Kidney epithelial cell (primary cell): ENCODE results near the gene EED. TPM values are rescaled to one million over a fixed set of nuclear protein-coding genes. Genes with fewer than 3 reads are reported as not detected.

Experiments used
- DNase-seq: peaks from one replicate; pipeline ENCODE4 v3.0.0-alpha.2; 2010; ENCODE audit warnings: low read depth
- H3K27me3 ChIP-seq: 2 replicates; pipeline ENCODE4 v1.6.0; 2011; ENCODE audit warnings: low read length; ENCODE audit not compliant: control insufficient read depth, insufficient read depth
- H3K36me3 ChIP-seq: 2 replicates; pipeline ENCODE4 v1.5.1; 2011; ENCODE audit warnings: low read length; ENCODE audit not compliant: control insufficient read depth, insufficient read depth
- H3K4me3 ChIP-seq: 2 replicates; pipeline ENCODE4 v1.5.1; 2011; ENCODE audit warnings: low read depth, mild to moderate bottlenecking, control low read depth, low read length
- CTCF ChIP-seq: IDR thresholded peaks from 2 replicates; pipeline ENCODE4 v1.5.1; 2011; ENCODE audit warnings: mild to moderate bottlenecking, moderate library complexity, low read length, control low read depth, inconsistent platforms; ENCODE audit not compliant: insufficient read depth, poor library complexity, severe bottlenecking
- total RNA-seq: library from RNA; depleted of rRNA; stranded (reverse); fragments of >200 nt; gene quantifications from 2 replicates; pipeline ENCODE4 v1.2.3, GENCODE V29; 2015

EED gene
- total RNA-seq, 1 donor from 2014 or later = 9.2 TPM

- no peak for TF ChIP-seq CTCF
- H3K27me3 ChIP-seq = no peaks in the 10 kb centered on the region
- DNase-seq = no peak
- no peaks in the 10 kb centered on the region for H3K36me3 ChIP-seq
- H3K4me3 ChIP-seq = no peak overlapping the region
Measured at GRCh38 chr11:86198139-86198538, 46.4 kb upstream of the EED start.

DNA sequence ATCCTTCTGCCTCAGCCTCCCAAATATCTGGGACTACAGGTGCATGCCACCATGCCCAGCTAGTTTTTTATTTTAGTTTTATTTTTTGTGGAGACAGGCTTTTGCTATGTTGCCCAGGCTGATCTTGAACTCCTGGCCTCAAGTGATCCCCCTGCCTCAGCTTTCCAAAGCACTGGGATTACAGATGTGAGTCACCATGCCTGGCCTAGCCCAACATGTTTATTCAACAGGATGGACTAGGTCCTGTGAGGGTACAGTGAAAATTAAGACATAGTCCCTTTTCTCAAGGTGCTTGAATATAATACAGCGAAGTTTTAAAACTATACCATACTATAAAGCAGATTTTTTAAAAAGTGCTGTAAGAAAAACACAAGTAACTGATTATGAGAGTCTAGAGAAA is 45.2 kb upstream of the EED start:
- TF ChIP-seq CTCF = no peak
- no peak for DNase-seq
- no peaks in the 10 kb centered on the region for H3K36me3 ChIP-seq

GRCh38 chr11:86201371-86201884 is 43.1 kb upstream of the EED start:
- Histone ChIP-seq H3K36me3 (no peaks in the 10 kb centered on the region), H3K4me3 (no peak overlapping the region), H3K27me3 (no peaks in the 10 kb centered on the region)
- no peak for DNase-seq
- no peak for TF ChIP-seq CTCF

More for the DNA sequence above, 45.2 kb upstream of the EED start:
- Histone ChIP-seq H3K27me3 (no peaks in the 10 kb centered on the region), H3K4me3 (no peak overlapping the region)

GRCh38 chr11:86202013-86202336 is 42.6 kb upstream of the EED start:
- Histone ChIP-seq H3K36me3 (no peaks in the 10 kb centered on the region), H3K27me3 (no peaks in the 10 kb centered on the region), H3K4me3 (no peak overlapping the region)
- no peak for DNase-seq
- TF ChIP-seq CTCF = no peak

GRCh38 chr11:86204356-86204755 is 40.2 kb upstream of the EED start:
- no peak for DNase-seq
- Histone ChIP-seq H3K4me3 (no peak overlapping the region), H3K27me3 (no peaks in the 10 kb centered on the region), H3K36me3 (no peaks in the 10 kb centered on the region)
- no peak for TF ChIP-seq CTCF

- TF ChIP-seq CTCF = no peak
- no peak for DNase-seq
- Histone ChIP-seq H3K27me3 (no peaks in the 10 kb centered on the region), H3K36me3 (no peaks in the 10 kb centered on the region), H3K4me3 (no peak overlapping the region)
Measured at GRCh38 chr11:86205421-86206336, 38.9 kb upstream of the EED start.
